ENCODE data around the gene KIAA2012.

KIAA2012 gene

GRCh38 chr2:202110491-202110890, 37.4 kb downstream of the KIAA2012 start:
- CTCF ChIA-PET = interaction anchor here (0.6 to 1.2 kb wide), 4 partner anchors 8 to 315 kb away, joined by 3 read pairs; no protein-coding TSS in a partner anchor

More at GRCh38 chr2:202110491-202110890, 37.4 kb downstream of the KIAA2012 start:
- Histone ChIP-seq H3K36me3 (ENCODE audit: control insufficient read depth in 2 of 2, insufficient read depth in 1 of 2, low read length in 2 of 2) (no peaks in the 10 kb centered on the region), H3K4me3 (ENCODE audit: low read depth, low read length) (no peak overlapping the region), H3K4me1 (ENCODE audit: control insufficient read depth, insufficient read depth, low read length) (peaks cover 6% of the 10 kb centered on the region; the same call in 1 of the 2 replicates), H3K9me3 (ENCODE audit: control insufficient read depth, insufficient read depth, low read depth, low read length) (no peaks in the 10 kb centered on the region), H3K27ac (ENCODE audit: extremely low read depth, low read depth, low read length) (no peak overlapping the region)
- POLR2A ChIA-PET = no interaction called here
- TF ChIP-seq, protein P1, sequence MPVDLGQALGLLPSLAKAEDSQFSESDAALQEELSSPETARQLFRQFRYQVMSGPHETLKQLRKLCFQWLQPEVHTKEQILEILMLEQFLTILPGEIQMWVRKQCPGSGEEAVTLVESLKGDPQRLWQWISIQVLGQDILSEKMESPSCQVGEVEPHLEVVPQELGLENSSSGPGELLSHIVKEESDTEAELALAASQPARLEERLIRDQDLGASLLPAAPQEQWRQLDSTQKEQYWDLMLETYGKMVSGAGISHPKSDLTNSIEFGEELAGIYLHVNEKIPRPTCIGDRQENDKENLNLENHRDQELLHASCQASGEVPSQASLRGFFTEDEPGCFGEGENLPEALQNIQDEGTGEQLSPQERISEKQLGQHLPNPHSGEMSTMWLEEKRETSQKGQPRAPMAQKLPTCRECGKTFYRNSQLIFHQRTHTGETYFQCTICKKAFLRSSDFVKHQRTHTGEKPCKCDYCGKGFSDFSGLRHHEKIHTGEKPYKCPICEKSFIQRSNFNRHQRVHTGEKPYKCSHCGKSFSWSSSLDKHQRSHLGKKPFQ (tag by site-specific recombination; IDR thresholded peaks at IDR 0.05) = no peak
- TF ChIP-seq INSM2 (tag by site-specific recombination; IDR thresholded peaks at IDR 0.05) (no peak), ZNF560 (tag by site-specific recombination; IDR thresholded peaks at IDR 0.05; ENCODE audit: borderline replicate concordance) (no peak), ZNF169 (tag by site-specific recombination; IDR thresholded peaks at IDR 0.05) (no peak), ZNF501 (tag by site-specific recombination; IDR thresholded peaks at IDR 0.05) (no peak), ZNF610 (tag by site-specific recombination; IDR thresholded peaks at IDR 0.05; ENCODE audit: borderline replicate concordance) (no peak), PRDM2 (tag by site-specific recombination; IDR thresholded peaks at IDR 0.05; ENCODE audit: borderline replicate concordance) (no peak), ZXDB (tag by site-specific recombination; IDR thresholded peaks at IDR 0.05) (no peak), ZNF660 (tag by site-specific recombination; IDR thresholded peaks at IDR 0.05) (no peak), BCL6B (tag by site-specific recombination; IDR thresholded peaks at IDR 0.05) (no peak), ZNF510 (tag by site-specific recombination; IDR thresholded peaks at IDR 0.05; ENCODE audit: insufficient replicate concordance) (no peak), RBAK (tag by site-specific recombination; IDR thresholded peaks at IDR 0.05) (no peak)
- TF ChIP-seq, protein P2, sequence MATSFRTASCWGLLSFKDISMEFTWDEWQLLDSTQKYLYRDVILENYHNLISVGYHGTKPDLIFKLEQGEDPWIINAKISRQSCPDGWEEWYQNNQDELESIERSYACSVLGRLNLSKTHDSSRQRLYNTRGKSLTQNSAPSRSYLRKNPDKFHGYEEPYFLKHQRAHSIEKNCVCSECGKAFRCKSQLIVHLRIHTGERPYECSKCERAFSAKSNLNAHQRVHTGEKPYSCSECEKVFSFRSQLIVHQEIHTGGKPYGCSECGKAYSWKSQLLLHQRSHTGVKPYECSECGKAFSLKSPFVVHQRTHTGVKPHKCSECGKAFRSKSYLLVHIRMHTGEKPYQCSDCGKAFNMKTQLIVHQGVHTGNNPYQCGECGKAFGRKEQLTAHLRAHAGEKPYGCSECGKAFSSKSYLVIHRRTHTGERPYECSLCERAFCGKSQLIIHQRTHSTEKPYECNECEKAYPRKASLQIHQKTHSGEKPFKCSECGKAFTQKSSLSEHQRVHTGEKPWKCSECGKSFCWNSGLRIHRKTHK (tag by site-specific recombination; IDR thresholded peaks at IDR 0.05) = no peak
- TF ChIP-seq, protein P3, sequence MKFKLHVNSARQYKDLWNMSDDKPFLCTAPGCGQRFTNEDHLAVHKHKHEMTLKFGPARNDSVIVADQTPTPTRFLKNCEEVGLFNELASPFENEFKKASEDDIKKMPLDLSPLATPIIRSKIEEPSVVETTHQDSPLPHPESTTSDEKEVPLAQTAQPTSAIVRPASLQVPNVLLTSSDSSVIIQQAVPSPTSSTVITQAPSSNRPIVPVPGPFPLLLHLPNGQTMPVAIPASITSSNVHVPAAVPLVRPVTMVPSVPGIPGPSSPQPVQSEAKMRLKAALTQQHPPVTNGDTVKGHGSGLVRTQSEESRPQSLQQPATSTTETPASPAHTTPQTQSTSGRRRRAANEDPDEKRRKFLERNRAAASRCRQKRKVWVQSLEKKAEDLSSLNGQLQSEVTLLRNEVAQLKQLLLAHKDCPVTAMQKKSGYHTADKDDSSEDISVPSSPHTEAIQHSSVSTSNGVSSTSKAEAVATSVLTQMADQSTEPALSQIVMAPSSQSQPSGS (tag by site-specific recombination; IDR thresholded peaks at IDR 0.05; ENCODE audit: low read depth) = no peak
- TF ChIP-seq, protein P4, sequence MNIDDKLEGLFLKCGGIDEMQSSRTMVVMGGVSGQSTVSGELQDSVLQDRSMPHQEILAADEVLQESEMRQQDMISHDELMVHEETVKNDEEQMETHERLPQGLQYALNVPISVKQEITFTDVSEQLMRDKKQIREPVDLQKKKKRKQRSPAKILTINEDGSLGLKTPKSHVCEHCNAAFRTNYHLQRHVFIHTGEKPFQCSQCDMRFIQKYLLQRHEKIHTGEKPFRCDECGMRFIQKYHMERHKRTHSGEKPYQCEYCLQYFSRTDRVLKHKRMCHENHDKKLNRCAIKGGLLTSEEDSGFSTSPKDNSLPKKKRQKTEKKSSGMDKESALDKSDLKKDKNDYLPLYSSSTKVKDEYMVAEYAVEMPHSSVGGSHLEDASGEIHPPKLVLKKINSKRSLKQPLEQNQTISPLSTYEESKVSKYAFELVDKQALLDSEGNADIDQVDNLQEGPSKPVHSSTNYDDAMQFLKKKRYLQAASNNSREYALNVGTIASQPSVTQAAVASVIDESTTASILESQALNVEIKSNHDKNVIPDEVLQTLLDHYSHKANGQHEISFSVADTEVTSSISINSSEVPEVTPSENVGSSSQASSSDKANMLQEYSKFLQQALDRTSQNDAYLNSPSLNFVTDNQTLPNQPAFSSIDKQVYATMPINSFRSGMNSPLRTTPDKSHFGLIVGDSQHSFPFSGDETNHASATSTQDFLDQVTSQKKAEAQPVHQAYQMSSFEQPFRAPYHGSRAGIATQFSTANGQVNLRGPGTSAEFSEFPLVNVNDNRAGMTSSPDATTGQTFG (tag by site-specific recombination; IDR thresholded peaks at IDR 0.05; ENCODE audit: borderline replicate concordance) = no peak
- TF ChIP-seq, protein P5, sequence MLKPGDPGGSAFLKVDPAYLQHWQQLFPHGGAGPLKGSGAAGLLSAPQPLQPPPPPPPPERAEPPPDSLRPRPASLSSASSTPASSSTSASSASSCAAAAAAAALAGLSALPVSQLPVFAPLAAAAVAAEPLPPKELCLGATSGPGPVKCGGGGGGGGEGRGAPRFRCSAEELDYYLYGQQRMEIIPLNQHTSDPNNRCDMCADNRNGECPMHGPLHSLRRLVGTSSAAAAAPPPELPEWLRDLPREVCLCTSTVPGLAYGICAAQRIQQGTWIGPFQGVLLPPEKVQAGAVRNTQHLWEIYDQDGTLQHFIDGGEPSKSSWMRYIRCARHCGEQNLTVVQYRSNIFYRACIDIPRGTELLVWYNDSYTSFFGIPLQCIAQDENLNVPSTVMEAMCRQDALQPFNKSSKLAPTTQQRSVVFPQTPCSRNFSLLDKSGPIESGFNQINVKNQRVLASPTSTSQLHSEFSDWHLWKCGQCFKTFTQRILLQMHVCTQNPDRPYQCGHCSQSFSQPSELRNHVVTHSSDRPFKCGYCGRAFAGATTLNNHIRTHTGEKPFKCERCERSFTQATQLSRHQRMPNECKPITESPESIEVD (tag by site-specific recombination; IDR thresholded peaks at IDR 0.05) = no peak
